RWPE2 (cell line): ENCODE results near the gene CDC42SE2.

Experiments
- ATAC-seq: fragments of 200-7000 bp; cut with Tn5 transposase; 3 replicates; pipeline ENCODE4 v1.9.1; 2021; ENCODE audit warnings: low read depth
- DNase-seq: peaks from one replicate; pipeline ENCODE4 v3.0.0-alpha.2; 2020; ENCODE audit warnings: low spot score
- H3K27ac ChIP-seq: fragments of 450-650 bp; 2 replicates; pipeline ENCODE4 v1.5.1; 2017; ENCODE audit warnings: mild to moderate bottlenecking; ENCODE audit not compliant: poor library complexity, severe bottlenecking
- H3K27me3 ChIP-seq: fragments of 250-450 bp; sonication (Bioruptor Pico); 2 replicates; pipeline ENCODE4 v1.5.1; 2021; ENCODE audit warnings: mild to moderate bottlenecking, moderate library complexity; ENCODE audit not compliant: insufficient read depth, poor library complexity, severe bottlenecking
- H3K36me3 ChIP-seq: fragments of 250-450 bp; sonication (Bioruptor Pico); 2 replicates; pipeline ENCODE4 v1.5.1; 2020; ENCODE audit warnings: low read depth, mild to moderate bottlenecking, moderate library complexity
- H3K4me1 ChIP-seq: fragments of 250-450 bp; sonication (Bioruptor Pico); 2 replicates; pipeline ENCODE4 v1.5.1; 2021; ENCODE audit warnings: mild to moderate bottlenecking, moderate library complexity; ENCODE audit not compliant: insufficient read depth, poor library complexity, severe bottlenecking
- H3K4me3 ChIP-seq: fragments of 250-450 bp; sonication (Bioruptor Pico); 2 replicates; pipeline ENCODE4 v1.5.1; 2021; ENCODE audit warnings: mild to moderate bottlenecking, moderate library complexity; ENCODE audit not compliant: severe bottlenecking
- H3K9me3 ChIP-seq: fragments of 250-450 bp; sonication (Bioruptor Pico); 2 replicates; pipeline ENCODE4 v1.5.1; 2021; ENCODE audit warnings: mild to moderate bottlenecking, moderate library complexity; ENCODE audit not compliant: severe bottlenecking
- TF ChIP-seq, protein P1 (sequence below): fragments of 450-650 bp; IDR thresholded peaks from one replicate; pipeline ENCODE4 v1.5.1; 2017; ENCODE audit warnings: mild to moderate bottlenecking, moderate library complexity; ENCODE audit not compliant: poor library complexity, severe bottlenecking

CDC42SE2 gene

DNA sequence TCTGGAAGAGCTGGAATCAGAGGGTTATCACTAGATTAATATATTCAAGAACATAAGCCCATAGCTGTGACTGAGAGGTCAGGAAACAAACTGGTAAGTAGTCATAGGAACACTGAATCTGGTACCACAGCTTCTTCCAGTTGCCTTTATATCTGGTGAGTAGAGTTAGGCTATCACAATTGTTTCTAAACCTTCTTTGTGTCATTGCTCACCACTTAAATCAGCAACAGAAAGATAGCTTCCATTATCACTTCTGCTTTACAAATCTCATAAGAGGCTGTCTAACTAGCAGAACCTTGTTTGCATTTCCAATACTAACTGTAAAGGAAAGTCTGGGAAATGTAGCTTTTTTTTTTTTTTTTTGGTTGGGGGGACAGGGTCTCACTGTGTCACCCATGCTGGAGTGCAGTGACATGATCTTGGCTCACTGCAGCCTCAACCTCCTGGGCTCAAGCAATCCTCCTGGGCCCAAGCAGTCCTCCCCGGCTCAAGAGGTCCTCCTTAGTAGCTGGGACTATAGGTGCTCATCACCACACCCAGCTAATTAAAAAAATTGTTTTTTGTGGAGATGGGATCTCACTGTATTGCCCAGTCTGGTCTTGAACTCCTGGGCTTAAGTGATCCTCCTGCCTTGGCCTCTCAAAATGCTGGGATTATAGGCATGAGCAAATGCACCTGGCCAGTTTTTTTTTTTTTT lies 22.0 kb downstream of the CDC42SE2 start:
- no peak for ATAC-seq
- no peak overlapping the region for H3K4me3 ChIP-seq
- H3K9me3 ChIP-seq = no peaks in the 10 kb centered on the region
- peaks cover 22% of the 10 kb centered on the region; the same call in 1 of the 2 replicates for H3K36me3 ChIP-seq
- TF ChIP-seq, protein P1, sequence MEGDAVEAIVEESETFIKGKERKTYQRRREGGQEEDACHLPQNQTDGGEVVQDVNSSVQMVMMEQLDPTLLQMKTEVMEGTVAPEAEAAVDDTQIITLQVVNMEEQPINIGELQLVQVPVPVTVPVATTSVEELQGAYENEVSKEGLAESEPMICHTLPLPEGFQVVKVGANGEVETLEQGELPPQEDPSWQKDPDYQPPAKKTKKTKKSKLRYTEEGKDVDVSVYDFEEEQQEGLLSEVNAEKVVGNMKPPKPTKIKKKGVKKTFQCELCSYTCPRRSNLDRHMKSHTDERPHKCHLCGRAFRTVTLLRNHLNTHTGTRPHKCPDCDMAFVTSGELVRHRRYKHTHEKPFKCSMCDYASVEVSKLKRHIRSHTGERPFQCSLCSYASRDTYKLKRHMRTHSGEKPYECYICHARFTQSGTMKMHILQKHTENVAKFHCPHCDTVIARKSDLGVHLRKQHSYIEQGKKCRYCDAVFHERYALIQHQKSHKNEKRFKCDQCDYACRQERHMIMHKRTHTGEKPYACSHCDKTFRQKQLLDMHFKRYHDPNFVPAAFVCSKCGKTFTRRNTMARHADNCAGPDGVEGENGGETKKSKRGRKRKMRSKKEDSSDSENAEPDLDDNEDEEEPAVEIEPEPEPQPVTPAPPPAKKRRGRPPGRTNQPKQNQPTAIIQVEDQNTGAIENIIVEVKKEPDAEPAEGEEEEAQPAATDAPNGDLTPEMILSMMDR = no peak
- no peaks in the 10 kb centered on the region for H3K27me3 ChIP-seq
- peaks cover 21% of the 10 kb centered on the region for H3K4me1 ChIP-seq
- H3K27ac ChIP-seq = no peak overlapping the region
- no peak for DNase-seq

DNA sequence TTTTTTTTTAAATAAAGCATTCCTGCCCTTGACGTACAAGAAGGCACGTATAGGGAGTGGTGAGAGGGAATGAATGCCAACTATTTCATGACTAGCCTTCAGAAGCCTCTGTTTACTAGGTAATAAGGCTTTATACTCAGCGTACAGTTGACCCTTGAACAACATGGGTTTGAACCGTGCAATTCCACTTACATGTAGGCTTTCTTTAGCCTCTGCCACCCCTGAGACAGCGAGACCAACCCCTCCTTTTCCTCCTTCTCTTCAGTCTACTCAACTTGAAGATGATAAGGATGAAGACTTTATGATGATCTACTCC lies 22.5 kb downstream of the CDC42SE2 start:
- Histone ChIP-seq H3K9me3 (no peaks in the 10 kb centered on the region), H3K4me3 (no peak overlapping the region), H3K36me3 (peaks cover 24% of the 10 kb centered on the region; the same call in 1 of the 2 replicates), H3K27ac (no peak overlapping the region), H3K4me1 (peaks cover 16% of the 10 kb centered on the region), H3K27me3 (no peaks in the 10 kb centered on the region)
- TF ChIP-seq, protein P1 = no peak
- no peak for DNase-seq
- peak; percentile 40; the same call in 1 of the 3 replicates for ATAC-seq

DNA sequence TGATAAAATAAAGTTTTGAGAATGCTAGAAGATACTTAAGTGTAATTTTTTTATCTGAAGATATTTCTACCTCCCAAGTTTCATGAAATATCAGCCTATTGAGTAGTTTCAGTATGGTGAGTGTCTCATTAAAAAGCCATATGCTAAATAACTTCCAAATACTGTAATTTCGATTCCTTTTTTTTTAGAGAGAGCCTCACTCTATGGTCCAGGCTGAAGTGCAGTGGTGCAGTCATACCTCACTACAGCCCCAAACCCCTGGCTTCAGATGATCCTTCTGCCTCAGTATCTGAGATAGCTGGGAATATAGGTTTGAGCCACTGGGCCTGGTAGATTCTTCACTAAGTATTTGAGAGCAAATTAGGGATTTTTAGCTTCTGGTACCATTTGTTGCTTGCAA lies 24.5 kb downstream of the CDC42SE2 start:
- no peak for DNase-seq
- peak; percentile 14; the same call in 1 of the 3 replicates for ATAC-seq
- Histone ChIP-seq H3K9me3 (no peaks in the 10 kb centered on the region), H3K36me3 (peaks cover 25% of the 10 kb centered on the region; the same call in 1 of the 2 replicates), H3K27me3 (no peaks in the 10 kb centered on the region), H3K4me3 (no peak overlapping the region), H3K27ac (no peak overlapping the region), H3K4me1 (peaks cover 3% of the 10 kb centered on the region)
- TF ChIP-seq, protein P1 = no peak

DNA sequence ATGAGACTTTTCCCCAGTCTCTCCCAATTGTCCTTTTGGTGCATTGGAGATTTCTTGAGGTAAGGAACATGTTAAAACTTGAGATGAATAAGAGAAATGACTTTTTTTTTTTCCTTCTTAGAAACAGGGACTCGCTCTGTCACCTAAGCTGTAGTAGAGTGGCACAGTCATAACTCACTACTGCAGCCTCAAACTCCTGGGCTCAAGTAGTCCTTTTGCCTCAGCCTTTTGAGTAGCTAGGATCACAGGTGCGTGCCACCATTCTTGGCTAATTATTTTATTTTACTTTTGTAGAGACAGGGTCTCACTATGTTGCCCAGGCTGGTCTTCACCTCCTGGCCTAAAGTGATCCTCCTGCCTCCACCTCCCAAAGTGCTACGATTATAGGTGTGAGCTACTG lies 25.9 kb downstream of the CDC42SE2 start:
- TF ChIP-seq, protein P1 = no peak
- DNase-seq (no peak), ATAC-seq (no peak)
- H3K27me3 ChIP-seq = no peaks in the 10 kb centered on the region
- no peaks in the 10 kb centered on the region for H3K9me3 ChIP-seq
- no peak overlapping the region for H3K27ac ChIP-seq
- H3K36me3 ChIP-seq = peaks cover 25% of the 10 kb centered on the region; the same call in 1 of the 2 replicates
- no peak overlapping the region for H3K4me3 ChIP-seq
- H3K4me1 ChIP-seq = peaks cover 3% of the 10 kb centered on the region

DNA sequence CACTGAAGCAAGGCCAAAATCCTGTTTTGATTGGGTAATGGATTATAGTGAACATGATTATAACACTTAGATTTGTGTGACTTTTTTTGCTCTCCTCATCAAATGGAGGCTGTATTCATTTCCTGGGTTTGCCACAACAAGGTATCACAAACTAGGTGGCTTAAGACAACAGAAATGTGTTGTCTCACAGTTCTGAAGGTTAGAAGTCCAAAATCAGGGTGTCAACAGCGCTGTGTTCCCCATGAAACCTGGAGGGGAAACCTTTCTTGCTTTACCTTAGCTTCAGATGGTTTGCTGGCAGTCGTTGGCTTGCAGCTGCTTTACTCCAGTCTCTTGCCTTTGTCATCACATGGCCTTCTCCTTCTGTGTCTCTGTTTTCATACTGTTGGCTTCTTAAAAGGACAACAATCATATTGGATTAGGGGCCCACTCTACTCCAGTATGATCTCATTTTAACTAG lies 32.4 kb downstream of the CDC42SE2 start:
- DNase-seq (no peak), ATAC-seq (no peak)
- Histone ChIP-seq H3K4me3 (no peak overlapping the region), H3K4me1 (peaks cover 4% of the 10 kb centered on the region), H3K9me3 (no peaks in the 10 kb centered on the region), H3K27me3 (no peaks in the 10 kb centered on the region), H3K27ac (no peak overlapping the region), H3K36me3 (0 out of 2 replicates have a peak, but pooled peaks cover 2% of the 10 kb centered on the region)
- TF ChIP-seq, protein P1 = no peak
